Measurements from ENCODE around the gene HCK. TPM values are rescaled to one million over a fixed set of nuclear protein-coding genes. Genes with fewer than 3 reads are reported as not detected.
A peak's percentile ranks its signal among the peaks of the same experiment; 100 is the strongest.

HCK gene
- total and polyA plus RNA-seq, 9 of the 15 experiments (the other 6 are each of a cell fraction or from before 2014, with no cell fraction given), result 0.09 to 0.51 (median 0.27) TPM; not detected in 6

GRCh38 chr20:32006841-32007786, 44.9 kb upstream of the HCK start (continued):
- TF ChIP-seq BHLHE40 (IDR thresholded peaks at IDR 0.05; ENCODE audit: low read length) (peak; percentile 63), CREB1 (IDR thresholded peaks at IDR 0.05) (peak; percentile 55; the same call in 1 of the 2 replicates), CREB1 (CRISPR knock-in tag; IDR thresholded peaks at IDR 0.05) (no peak), NR2C1 (IDR thresholded peaks at IDR 0.05) (no peak), NR2C1 (tag; IDR thresholded peaks at IDR 0.05) (peak; percentile 75), ZNF146 (CRISPR knock-in tag; IDR thresholded peaks at IDR 0.05; ENCODE audit: unreplicated experiment) (no peak), TSHZ1 (CRISPR knock-in tag; IDR thresholded peaks at IDR 0.05) (no peak), L3MBTL2 (IDR thresholded peaks at IDR 0.05) (peak; percentile 20; the same call in 1 of the 2 replicates), ATF1 (CRISPR knock-in tag; IDR thresholded peaks at IDR 0.05) (no peak), ATF1 (tag; IDR thresholded peaks at IDR 0.05) (0 out of 2 replicates have a peak, but pooled peaks have one; percentile 28), ETV1 (tag; conservative IDR thresholded peaks at IDR 0.05; ENCODE audit: low read depth) (peak; percentile 67), GABPA (tag; conservative IDR thresholded peaks at IDR 0.05; ENCODE audit: low read depth) (peak; percentile 71), CREM (IDR thresholded peaks at IDR 0.05; ENCODE audit: low read depth) (peak; percentile 86)
- TF ChIP-seq, protein P1, sequence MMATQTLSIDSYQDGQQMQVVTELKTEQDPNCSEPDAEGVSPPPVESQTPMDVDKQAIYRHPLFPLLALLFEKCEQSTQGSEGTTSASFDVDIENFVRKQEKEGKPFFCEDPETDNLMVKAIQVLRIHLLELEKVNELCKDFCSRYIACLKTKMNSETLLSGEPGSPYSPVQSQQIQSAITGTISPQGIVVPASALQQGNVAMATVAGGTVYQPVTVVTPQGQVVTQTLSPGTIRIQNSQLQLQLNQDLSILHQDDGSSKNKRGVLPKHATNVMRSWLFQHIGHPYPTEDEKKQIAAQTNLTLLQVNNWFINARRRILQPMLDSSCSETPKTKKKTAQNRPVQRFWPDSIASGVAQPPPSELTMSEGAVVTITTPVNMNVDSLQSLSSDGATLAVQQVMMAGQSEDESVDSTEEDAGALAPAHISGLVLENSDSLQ (IDR thresholded peaks at IDR 0.05), result peak; percentile 63

All from K562 (cell line).